HepG2 (cell line): ENCODE results near the gene FGA. TPM values are rescaled to one million over a fixed set of nuclear protein-coding genes. Genes with fewer than 3 reads are reported as not detected.

Experiments
- ATF1 ChIP-seq: IDR thresholded peaks from 2 replicates; pipeline ENCODE4 v1.6.1; 2016; ENCODE audit warnings: mild to moderate bottlenecking, control low read depth
- CBX2 ChIP-seq, 2 experiments: fragments of 200-600 bp in 1 of 2; sonication (generic); formaldehyde crosslinking in 1 of 2; IDR thresholded peaks; 2 replicates each; pipeline versions ENCODE4 v1.7.0 to v1.8.1; 2018 to 2022; ENCODE audit warnings: low read depth in 2 of 2, low read length in 1 of 2, mild to moderate bottlenecking in 1 of 2, missing genetic modification reagents in 1 of 2
- CCDC6 ChIP-seq: sonication (generic); formaldehyde crosslinking; IDR thresholded peaks from 2 replicates; pipeline ENCODE4 v1.8.1; 2022; ENCODE audit warnings: mild to moderate bottlenecking, missing genetic modification reagents, moderate library complexity
- FOXP4 ChIP-seq: sonication (generic); formaldehyde crosslinking; IDR thresholded peaks from 2 replicates; pipeline ENCODE4 v1.4.0; 2020; ENCODE audit warnings: missing genetic modification reagents
- HMGA1 ChIP-seq: sonication (generic); formaldehyde crosslinking; conservative IDR thresholded peaks from 2 replicates; pipeline ENCODE4 v1.4.0; 2020; ENCODE audit warnings: missing genetic modification reagents
- IRF2 ChIP-seq: IDR thresholded peaks from 2 replicates; pipeline ENCODE4 v1.6.1; 2018; ENCODE audit warnings: missing genetic modification reagents, missing compliant biosample characterization
- NR3C1 ChIP-seq: sonication (generic); formaldehyde crosslinking; IDR thresholded peaks from 2 replicates; pipeline ENCODE4 v1.4.0; 2020; ENCODE audit warnings: missing genetic modification reagents
- PREB ChIP-seq: sonication (generic); formaldehyde crosslinking; IDR thresholded peaks from 2 replicates; pipeline ENCODE4 v1.4.0; 2020; ENCODE audit warnings: missing genetic modification reagents
- RBM22 ChIP-seq: fragments of 200-400 bp; formaldehyde crosslinking; optimal IDR thresholded peaks from 2 replicates; pipeline ENCODE3; 2017; ENCODE audit warnings: mild to moderate bottlenecking, low read length, moderate library complexity
- SIN3A ChIP-seq: IDR thresholded peaks from 2 replicates; pipeline ENCODE4 v1.6.1; 2011; ENCODE audit warnings: low read depth, mild to moderate bottlenecking, control low read depth, low read length, borderline replicate concordance
- SNAPC2 ChIP-seq: sonication (generic); formaldehyde crosslinking; IDR thresholded peaks from 2 replicates; pipeline ENCODE4 v1.8.1; 2022; ENCODE audit warnings: mild to moderate bottlenecking, missing genetic modification reagents
- SP5 ChIP-seq: IDR thresholded peaks from 2 replicates; pipeline ENCODE4 v1.6.1; 2016; ENCODE audit warnings: low read depth, borderline replicate concordance
- ZBTB20 ChIP-seq: sonication (generic); formaldehyde crosslinking; IDR thresholded peaks from 2 replicates; pipeline ENCODE4 v1.8.1; 2023; ENCODE audit warnings: missing genetic modification reagents, low read depth, mild to moderate bottlenecking, borderline replicate concordance
- ZFP82 ChIP-seq: sonication (generic); formaldehyde crosslinking; IDR thresholded peaks from 2 replicates; pipeline ENCODE4 v1.5.1; 2020; ENCODE audit warnings: mild to moderate bottlenecking, missing genetic modification reagents, borderline replicate concordance
- ZNF180 ChIP-seq: sonication (generic); formaldehyde crosslinking; IDR thresholded peaks from 2 replicates; pipeline ENCODE4 v1.4.0; 2020; ENCODE audit warnings: low read depth, missing genetic modification reagents, borderline replicate concordance
- ZNF260 ChIP-seq: sonication (generic); formaldehyde crosslinking; IDR thresholded peaks from 2 replicates; pipeline ENCODE4 v1.4.0; 2020; ENCODE audit warnings: missing genetic modification reagents, low read depth, mild to moderate bottlenecking, borderline replicate concordance
- ZNF264 ChIP-seq: sonication (generic); formaldehyde crosslinking; IDR thresholded peaks from 2 replicates; pipeline ENCODE4 v1.4.0; 2020; ENCODE audit warnings: missing genetic modification reagents
- ZNF281 ChIP-seq: sonication (generic); formaldehyde crosslinking; IDR thresholded peaks from 2 replicates; pipeline ENCODE4 v1.4.0; 2020; ENCODE audit warnings: missing genetic modification reagents, borderline replicate concordance
- ZNF605 ChIP-seq: sonication (generic); formaldehyde crosslinking; IDR thresholded peaks from 2 replicates; pipeline ENCODE4 v1.8.0; 2022; ENCODE audit warnings: mild to moderate bottlenecking, missing genetic modification reagents
- ZNF776 ChIP-seq: sonication (generic); formaldehyde crosslinking; IDR thresholded peaks from 2 replicates; pipeline ENCODE4 v1.4.0; 2020; ENCODE audit warnings: mild to moderate bottlenecking, missing genetic modification reagents
- ZNF883 ChIP-seq: sonication (generic); formaldehyde crosslinking; IDR thresholded peaks from 2 replicates; pipeline ENCODE4 v1.5.1; 2020; ENCODE audit warnings: mild to moderate bottlenecking, missing genetic modification reagents; ENCODE audit errors: not compliant biosample characterization
- polyA plus RNA-seq, 8 experiments: library from polyadenylated mRNA; depleted of rRNA in 3 of 8; stranded (reverse) in 7 of 8; unstranded in 1 of 8; fragments of >200 nt; fragmentation: Illumina TruSeq in 4 of 8; extraction: Trizol in 4 of 8; gene quantifications; 2 replicates each; pipeline versions ENCODE4 v1.2.1 to v1.2.3, GENCODE V29; 2011 to 2016; ENCODE audit warnings: low read depth in 4 of 8, missing spikeins in 1 of 8, mixed read lengths in 1 of 8; ENCODE audit not compliant: insufficient read depth in 1 of 8
- total RNA-seq, 5 experiments: library from RNA; depleted of rRNA; stranded (reverse); fragments of >200 nt; fragmentation: Illumina TruSeq; extraction: Trizol; gene quantifications; 2 replicates each; pipeline ENCODE4 v1.2.3, GENCODE V29; 2016; ENCODE audit warnings: low read depth in 1 of 5

FGA gene
- total and polyA plus RNA-seq, 2 of the 13 experiments (the other 11 are each of a cell fraction or from before 2014, with no cell fraction given): 640 to 1,523 TPM

GRCh38 chr4:154559494-154560418 lies 30.8 kb downstream of the FGA start (continued):
- TF ChIP-seq ZNF281 (CRISPR knock-in tag) (peak; percentile 71; the same call in 1 of the 2 replicates), CBX2 (IDR thresholded peaks at IDR 0.05; ENCODE audit: low read depth, low read length) (no peak), CBX2 (CRISPR knock-in tag; IDR thresholded peaks at IDR 0.05; ENCODE audit: low read depth) (no peak), CCDC6 (CRISPR knock-in tag) (no peak; the same call in 1 of the 2 replicates), ZFP82 (peak; percentile 24; the same call in 1 of the 2 replicates), ZNF260 (CRISPR knock-in tag) (no peak), SNAPC2 (CRISPR knock-in tag) (peak; percentile 84; the same call in 1 of the 2 replicates), FOXP4 (CRISPR knock-in tag) (peak; percentile 99), ZNF180 (CRISPR knock-in tag) (no peak), HMGA1 (no peak), NR3C1 (CRISPR knock-in tag) (no peak), RBM22 (no peak), PREB (CRISPR knock-in tag) (no peak), ZBTB20 (CRISPR knock-in tag) (peak; percentile 92; the same call in 1 of the 2 replicates), ZNF883 (no peak), ZNF264 (CRISPR knock-in tag) (peak; percentile 1; the same call in 1 of the 2 replicates), ATF1 (CRISPR knock-in tag) (peak; percentile 49; the same call in 1 of the 2 replicates), SIN3A (peak; percentile 50; the same call in 1 of the 2 replicates), SP5 (CRISPR knock-in tag) (peak; percentile 78), ZNF776 (no peak), IRF2 (CRISPR knock-in tag) (peak; percentile 87), ZNF605 (CRISPR knock-in tag) (no peak)
